Lower lobe of right lung (tissue), 2 donors: ENCODE data around the gene ISLR. TPM values are rescaled to one million over a fixed set of nuclear protein-coding genes. Genes with fewer than 3 reads are reported as not detected.

ENCODE experiments used
- ATAC-seq, 2 donors: fragments of 200-7000 bp; cut with Tn5 transposase; one replicate each; pipeline ENCODE4 v1.9.1; 2020 to 2022; ENCODE audit warnings: mild to moderate bottlenecking in 2 of 2, moderate library complexity in 2 of 2
- DNase-seq: peaks from one replicate; pipeline ENCODE4 v3.0.0-alpha.2; 2020
- H3K27ac ChIP-seq: fragments of 200-600 bp; one replicate; pipeline ENCODE4 v1.8.0; 2022
- H3K27me3 ChIP-seq: fragments of 200-600 bp; one replicate; pipeline ENCODE4 v1.8.0; 2022; ENCODE audit warnings: low read depth
- H3K36me3 ChIP-seq: fragments of 200-600 bp; one replicate; pipeline ENCODE4 v1.8.0; 2022; ENCODE audit warnings: mild to moderate bottlenecking
- H3K4me1 ChIP-seq: fragments of 200-600 bp; one replicate; pipeline ENCODE4 v1.8.0; 2022
- H3K4me3 ChIP-seq: fragments of 200-600 bp; one replicate; pipeline ENCODE4 v1.8.0; 2022; ENCODE audit warnings: mild to moderate bottlenecking
- H3K9me3 ChIP-seq: fragments of 200-600 bp; one replicate; pipeline ENCODE4 v1.8.0; 2022
- CTCF ChIP-seq: fragments of 200-600 bp; IDR thresholded peaks from one replicate; pipeline ENCODE4 v1.8.0; 2022; ENCODE audit warnings: antibody characterized with exemption, mild to moderate bottlenecking
- intact Hi-C: fragments of 100-400 bp; cut with DNase I; formaldehyde crosslinking; loops from one replicate; pipeline ENCODE4 v1.11.0; 2022
- total RNA-seq: library from RNA; stranded (reverse); fragmentation: NEBNext Ultra II Directional; extraction: Animal tissue kit (Norgen Biotek cat#: 25700); gene quantifications from one replicate; pipeline ENCODE4 v1.2.1, GENCODE V29; 2021
- donor health status: DM: no; HTN: yes; CAD: no; lungs with severe emphysema.

The ISLR gene
- total RNA-seq, 1 donor from 2014 or later: 24.0 TPM

GRCh38 chr15:74191798-74192197 is 18.3 kb downstream of the ISLR start:
- Histone ChIP-seq H3K27ac (no peak overlapping the region), H3K36me3 (no peaks in the 10 kb centered on the region), H3K4me3 (no peak overlapping the region), H3K27me3 (no peaks in the 10 kb centered on the region), H3K4me1 (peaks cover 15% of the 10 kb centered on the region), H3K9me3 (no peaks in the 10 kb centered on the region)
- intact Hi-C loops: no loop called here
- DNase-seq (no peak), ATAC-seq (no peak)
- TF ChIP-seq CTCF: no peak

- Histone ChIP-seq H3K27me3 (no peaks in the 10 kb centered on the region), H3K9me3 (no peaks in the 10 kb centered on the region), H3K36me3 (no peaks in the 10 kb centered on the region), H3K27ac (no peak overlapping the region), H3K4me3 (no peak overlapping the region), H3K4me1 (peaks cover 18% of the 10 kb centered on the region)
- DNase-seq: no peak
- TF ChIP-seq CTCF: no peak
- intact Hi-C loops: no loop called here
- no peak for ATAC-seq
These were observed 19.2 kb downstream of the ISLR start for GRCh38 chr15:74192751-74193150.

GRCh38 chr15:74193299-74193718 is 19.8 kb downstream of the ISLR start:
- no peaks in the 10 kb centered on the region for H3K9me3 ChIP-seq
- H3K27ac ChIP-seq: no peak overlapping the region
- no peak for TF ChIP-seq CTCF
- H3K4me1 ChIP-seq: peaks cover 18% of the 10 kb centered on the region
- no peaks in the 10 kb centered on the region for H3K36me3 ChIP-seq
- H3K4me3 ChIP-seq: no peak overlapping the region
- ATAC-seq (no peak), DNase-seq (no peak)
- no peaks in the 10 kb centered on the region for H3K27me3 ChIP-seq
- intact Hi-C loops: no loop called here

- intact Hi-C loops: no loop called here
- ATAC-seq: no peak
These were observed 20.4 kb downstream of the ISLR start for GRCh38 chr15:74193905-74194304.

GRCh38 chr15:74194572-74195559 is 21.4 kb downstream of the ISLR start:
- DNase-seq (no peak), ATAC-seq (no peak)
- no peak for TF ChIP-seq CTCF
- no peaks in the 10 kb centered on the region for H3K36me3 ChIP-seq
- H3K27ac ChIP-seq: no peak overlapping the region
- H3K4me3 ChIP-seq: no peak overlapping the region
- H3K9me3 ChIP-seq: no peaks in the 10 kb centered on the region
- intact Hi-C loops: no loop called here
- no peaks in the 10 kb centered on the region for H3K27me3 ChIP-seq
- peaks cover 18% of the 10 kb centered on the region for H3K4me1 ChIP-seq

More at GRCh38 chr15:74193905-74194304, 20.4 kb downstream of the ISLR start:
- DNase-seq: no peak
- peaks cover 18% of the 10 kb centered on the region for H3K4me1 ChIP-seq
- H3K27me3 ChIP-seq: no peaks in the 10 kb centered on the region
- H3K36me3 ChIP-seq: no peaks in the 10 kb centered on the region
- H3K27ac ChIP-seq: no peak overlapping the region
- TF ChIP-seq CTCF: no peak
- no peak overlapping the region for H3K4me3 ChIP-seq
- H3K9me3 ChIP-seq: no peaks in the 10 kb centered on the region
